DOHH2 (cell line): ENCODE results near the gene EML1.

Experiments used
- H3F3A ChIP-seq: fragments of 200-600 bp; sonication (generic), shearing (Covaris generic); 2 replicates; pipeline ENCODE4 v1.6.0; 2016; ENCODE audit warnings: antibody characterized with exemption, mild to moderate bottlenecking; ENCODE audit not compliant: control insufficient read depth, insufficient read depth
- H3K27ac ChIP-seq: fragments of 200-600 bp; sonication (generic); 2 replicates; pipeline ENCODE4 v1.5.1; 2014; ENCODE audit warnings: low read depth, mild to moderate bottlenecking, low read length, moderate library complexity
- H3K27me3 ChIP-seq: fragments of 200-600 bp; sonication (generic); 2 replicates; pipeline ENCODE4 v1.6.1; 2014; ENCODE audit warnings: mild to moderate bottlenecking, low read length, mixed read lengths; ENCODE audit not compliant: control insufficient read depth
- H3K36me3 ChIP-seq: fragments of 200-600 bp; sonication (generic); 2 replicates; pipeline ENCODE4 v1.6.1; 2014; ENCODE audit warnings: mild to moderate bottlenecking, low read length, moderate library complexity, mixed read lengths; ENCODE audit not compliant: control insufficient read depth
- H3K4me1 ChIP-seq: fragments of 200-600 bp; sonication (generic); 2 replicates; pipeline ENCODE4 v1.6.1; 2014; ENCODE audit warnings: mild to moderate bottlenecking, low read length, mixed read lengths; ENCODE audit not compliant: control insufficient read depth
- H3K4me2 ChIP-seq: fragments of 200-600 bp; sonication (generic); 2 replicates; pipeline ENCODE4 v1.6.0; 2014; ENCODE audit warnings: mild to moderate bottlenecking, low read length, moderate library complexity
- H3K4me3 ChIP-seq: fragments of 200-600 bp; sonication (generic); 2 replicates; pipeline ENCODE4 v1.5.1; 2014; ENCODE audit warnings: mild to moderate bottlenecking, low read length, mixed read lengths
- H3K79me2 ChIP-seq: fragments of 200-600 bp; sonication (generic); 2 replicates; pipeline ENCODE4 v1.6.1; 2014; ENCODE audit warnings: mild to moderate bottlenecking, low read length, mixed read lengths; ENCODE audit not compliant: control insufficient read depth
- H3K9me2 ChIP-seq: fragments of 200-600 bp; sonication (generic); replicated peaks from 2 replicates; pipeline ENCODE4 v1.6.1; 2014; ENCODE audit warnings: mild to moderate bottlenecking, low read length, mixed read lengths; ENCODE audit not compliant: control insufficient read depth
- H3K9me3 ChIP-seq: fragments of 200-600 bp; sonication (generic); 2 replicates; pipeline ENCODE4 v1.6.1; 2014; ENCODE audit warnings: antibody characterized with exemption, low read length, mixed read lengths; ENCODE audit not compliant: control insufficient read depth, insufficient read depth
- H4K20me1 ChIP-seq: fragments of 200-600 bp; sonication (generic); 2 replicates; pipeline ENCODE4 v1.6.0; 2014; ENCODE audit warnings: low read depth, mild to moderate bottlenecking, antibody characterized with exemption, low read length, moderate library complexity; ENCODE audit not compliant: control insufficient read depth, insufficient read depth
- CTCF ChIP-seq: fragments of 200-600 bp; sonication (generic); IDR thresholded peaks from one replicate; pipeline ENCODE4 v1.5.1; 2014; ENCODE audit warnings: antibody characterized with exemption, mild to moderate bottlenecking, low read depth, low read length; ENCODE audit not compliant: poor library complexity, severe bottlenecking
- EZH2phosphoT487 ChIP-seq: fragments of 200-600 bp; sonication (generic); IDR thresholded peaks from 2 replicates; pipeline ENCODE4 v1.6.1; 2017; ENCODE audit warnings: borderline replicate concordance, mild to moderate bottlenecking, antibody characterized with exemption, low read length, moderate library complexity, mixed read lengths

EML1 gene

GRCh38 chr14:99888149-99888548 lies 94.9 kb downstream of the EML1 start:
- Histone ChIP-seq H3K4me1 (no peaks in the 10 kb centered on the region), H3K36me3 (no peaks in the 10 kb centered on the region), H3F3A (no peaks in the 10 kb centered on the region), H3K9me3 (no peaks in the 10 kb centered on the region), H4K20me1 (no peaks in the 10 kb centered on the region), H3K79me2 (no peaks in the 10 kb centered on the region), H3K27me3 (peaks cover 9% of the 10 kb centered on the region; the same call in 1 of the 2 replicates), H3K9me2 (no peaks in the 10 kb centered on the region), H3K27ac (no peak overlapping the region), H3K4me2 (no peak overlapping the region), H3K4me3 (no peak overlapping the region)
- TF ChIP-seq EZH2phosphoT487 (no peak), CTCF (no peak)

- Histone ChIP-seq H3K9me2 (no peaks in the 10 kb centered on the region), H4K20me1 (no peaks in the 10 kb centered on the region), H3K4me2 (no peak overlapping the region), H3K4me1 (no peaks in the 10 kb centered on the region), H3K27me3 (peaks cover 9% of the 10 kb centered on the region; the same call in 1 of the 2 replicates), H3K27ac (no peak overlapping the region), H3K79me2 (no peaks in the 10 kb centered on the region), H3F3A (no peaks in the 10 kb centered on the region), H3K36me3 (no peaks in the 10 kb centered on the region), H3K9me3 (no peaks in the 10 kb centered on the region), H3K4me3 (no peak overlapping the region)
- TF ChIP-seq EZH2phosphoT487 (no peak), CTCF (no peak)
Observed at GRCh38 chr14:99889268-99889667, 96.1 kb downstream of the EML1 start.

- Histone ChIP-seq H3K27ac (no peak overlapping the region), H3K9me2 (no peaks in the 10 kb centered on the region), H3K4me1 (no peaks in the 10 kb centered on the region), H3K36me3 (no peaks in the 10 kb centered on the region), H3K4me3 (no peak overlapping the region), H3K4me2 (no peak overlapping the region), H4K20me1 (no peaks in the 10 kb centered on the region), H3K27me3 (peaks cover 9% of the 10 kb centered on the region; the same call in 1 of the 2 replicates), H3K9me3 (no peaks in the 10 kb centered on the region), H3K79me2 (no peaks in the 10 kb centered on the region), H3F3A (no peaks in the 10 kb centered on the region)
- no peak for TF ChIP-seq CTCF
- no peak for TF ChIP-seq EZH2phosphoT487
Observed at GRCh38 chr14:99891266-99891665, 98.1 kb downstream of the EML1 start.
